ENCODE data around the gene ZFHX2. TPM values are rescaled to one million over a fixed set of nuclear protein-coding genes. Genes with fewer than 3 reads are reported as not detected.

ZFHX2 gene
- total and polyA plus RNA-seq, 2 of the 4 experiments (the other 2 are of a cell fraction), result 0.18 to 0.53 TPM

- Histone ChIP-seq H3K9me1 (ENCODE audit: insufficient read depth, low read length) (no peaks in the 10 kb centered on the region), H2BK120ac (ENCODE audit: low read depth, low read length) (no peak within 1 kb of the TSS), H3K56ac (ENCODE audit: extremely low read depth, insufficient read depth, low read length) (no peak within 1 kb of the TSS), H2AFZ (replicated peaks; ENCODE audit: low read length, poor library complexity) (peak within 1 kb of the TSS; percentile 32), H4K8ac (ENCODE audit: low read depth in 2 of 2, low read length in 2 of 2) (no peak within 1 kb of the TSS), H2BK20ac (ENCODE audit: low read depth, low read length) (no peak within 1 kb of the TSS), H3K23ac (ENCODE audit: low read depth, low read length) (no peak within 1 kb of the TSS), H3K4me2 (ENCODE audit: low read depth, low read length) (no peak within 1 kb of the TSS), H3K4ac (ENCODE audit: low read depth, low read length) (no peak within 1 kb of the TSS), H3K18ac (ENCODE audit: low read depth, low read length) (no peak within 1 kb of the TSS), H3K9me3 (ENCODE audit: control insufficient read depth, insufficient read depth, low read length) (no peaks in the 10 kb centered on the region; the same call in 1 of the 2 replicates), H3K4me1 (ENCODE audit: control insufficient read depth, insufficient read depth, low read length) (no peaks in the 10 kb centered on the region), H3K9ac (ENCODE audit: low read depth, low read length) (no peak within 1 kb of the TSS; the same call in 1 of the 2 replicates), H2BK15ac (ENCODE audit: low read depth, low read length) (no peak within 1 kb of the TSS), H4K20me1 (ENCODE audit: insufficient read depth, low read length) (no peaks in the 10 kb centered on the region; the same call in 1 of the 2 replicates), H4K5ac (ENCODE audit: low read depth, low read length) (no peak within 1 kb of the TSS), H2BK5ac (ENCODE audit: low read depth, low read length, poor library complexity, severe bottlenecking) (no peak within 1 kb of the TSS), H3K27ac (ENCODE audit: insufficient read depth, low read length) (no peak within 1 kb of the TSS), H3K79me1 (ENCODE audit: low read depth in 1 of 2, low read length in 2 of 2) (no peaks in the 10 kb centered on the region), H3K27me3 (ENCODE audit: control insufficient read depth, insufficient read depth, low read length) (peaks cover 59% of the 10 kb centered on the region), H3K4me3 (ENCODE audit: insufficient read depth, low read depth, low read length) (no peak within 1 kb of the TSS), H2AK9ac (replicated peaks; ENCODE audit: low read depth, low read length, poor library complexity) (no peak within 1 kb of the TSS), H3K14ac (replicated peaks; ENCODE audit: low read depth, low read length) (no peak within 1 kb of the TSS), H3K36me3 (ENCODE audit: control insufficient read depth, insufficient read depth, low read length) (no peaks in the 10 kb centered on the region), H4K91ac (ENCODE audit: insufficient read depth, low read depth, low read length) (no peak within 1 kb of the TSS), H2AK5ac (ENCODE audit: low read depth, low read length) (no peak within 1 kb of the TSS)
- CTCF ChIA-PET, result no interaction called here
- DNase-seq (no peak), ATAC-seq (ENCODE audit: low read depth) (no peak)
- no peak for TF ChIP-seq CTCF (conservative IDR thresholded peaks at IDR 0.05; ENCODE audit: low read depth, low read length)
- no peak for TF ChIP-seq BHLHE40 (IDR thresholded peaks at IDR 0.05; ENCODE audit: low read depth, low read length)
- no peak for TF ChIP-seq POLR2A (IDR thresholded peaks at IDR 0.05; ENCODE audit: low read depth, low read length)
- TF ChIP-seq RFX5 (IDR thresholded peaks at IDR 0.05; ENCODE audit: low read depth, low read length), result no peak
- TF ChIP-seq SMC3 (IDR thresholded peaks at IDR 0.05; ENCODE audit: low read depth, low read length), result no peak
- TF ChIP-seq NFE2L2 (IDR thresholded peaks at IDR 0.05; ENCODE audit: low read depth, low read length), result no peak
- TF ChIP-seq RAD21 (IDR thresholded peaks at IDR 0.05; ENCODE audit: low read length), result no peak
- no peak for TF ChIP-seq CEBPB (IDR thresholded peaks at IDR 0.05; ENCODE audit: low read depth, low read length)
- no peak for TF ChIP-seq FOS (IDR thresholded peaks at IDR 0.05; ENCODE audit: low read depth, low read length)
- no peak for TF ChIP-seq MAZ (IDR thresholded peaks at IDR 0.05; ENCODE audit: borderline replicate concordance, low read depth, low read length)
- BruUV-seq (replicated peaks), result no TSS peak
- in situ Hi-C loops (cut with MboI; ENCODE audit: low sequenced_read_pairs), result no loop called here
- intact Hi-C loops (cut with micrococcal nuclease), result no loop called here
- WGBS, 2 experiments (ENCODE audit: extremely low coverage in 2 of 2, insufficient read length in 1 of 2), result 3% methylated on average over 13 of the region's 18 CpGs; no CpG with 5 or more reads in 1 of the 2 experiments
- POLR2A ChIA-PET (ENCODE audit: unreplicated experiment), result interaction anchor here (0.6 kb wide), 1 partner anchor 1292 kb away, joined by 3 read pairs; no protein-coding TSS in a partner anchor
- dilution Hi-C loops (cut with HindIII; ENCODE audit: low sequenced_read_pairs, unreplicated experiment), result no loop called here
Observed at GRCh38 chr14:23578560-23579310, 27.2 kb upstream of the ZFHX2 start, which contains the start of gene JPH4. TSS of gene JPH4 (minus strand) at chr14:23578790. CDS start at chr14:23577453, 1,337 bp downstream.
